ENCODE measurements around the gene SMIM32.

The SMIM32 gene

DNA sequence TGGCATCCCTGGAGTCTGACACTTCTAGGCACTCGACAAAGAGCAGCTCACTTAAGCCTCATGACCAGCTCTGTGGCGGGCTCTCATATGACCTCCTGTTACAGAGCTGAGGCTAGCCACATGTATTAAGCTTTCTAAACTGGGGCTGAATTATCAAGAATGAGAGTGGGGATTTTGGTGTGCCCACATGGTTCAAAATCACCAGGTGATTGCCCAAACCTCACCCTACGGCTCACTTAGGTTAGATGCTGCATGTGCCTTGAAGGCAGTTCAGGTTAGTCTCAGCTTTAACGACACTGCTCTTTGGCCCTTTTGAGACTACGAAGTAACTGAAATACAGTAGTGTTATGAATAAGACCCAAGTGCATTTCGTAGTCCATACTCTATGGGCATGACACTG is 39.4 kb upstream of the SMIM32 start:
- no peak for DNase-seq (ENCODE audit: low read depth)
- TF ChIP-seq, protein P1, sequence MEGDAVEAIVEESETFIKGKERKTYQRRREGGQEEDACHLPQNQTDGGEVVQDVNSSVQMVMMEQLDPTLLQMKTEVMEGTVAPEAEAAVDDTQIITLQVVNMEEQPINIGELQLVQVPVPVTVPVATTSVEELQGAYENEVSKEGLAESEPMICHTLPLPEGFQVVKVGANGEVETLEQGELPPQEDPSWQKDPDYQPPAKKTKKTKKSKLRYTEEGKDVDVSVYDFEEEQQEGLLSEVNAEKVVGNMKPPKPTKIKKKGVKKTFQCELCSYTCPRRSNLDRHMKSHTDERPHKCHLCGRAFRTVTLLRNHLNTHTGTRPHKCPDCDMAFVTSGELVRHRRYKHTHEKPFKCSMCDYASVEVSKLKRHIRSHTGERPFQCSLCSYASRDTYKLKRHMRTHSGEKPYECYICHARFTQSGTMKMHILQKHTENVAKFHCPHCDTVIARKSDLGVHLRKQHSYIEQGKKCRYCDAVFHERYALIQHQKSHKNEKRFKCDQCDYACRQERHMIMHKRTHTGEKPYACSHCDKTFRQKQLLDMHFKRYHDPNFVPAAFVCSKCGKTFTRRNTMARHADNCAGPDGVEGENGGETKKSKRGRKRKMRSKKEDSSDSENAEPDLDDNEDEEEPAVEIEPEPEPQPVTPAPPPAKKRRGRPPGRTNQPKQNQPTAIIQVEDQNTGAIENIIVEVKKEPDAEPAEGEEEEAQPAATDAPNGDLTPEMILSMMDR (IDR thresholded peaks at IDR 0.05; ENCODE audit: control insufficient read depth, extremely low read depth, insufficient read depth) = no peak

DNA sequence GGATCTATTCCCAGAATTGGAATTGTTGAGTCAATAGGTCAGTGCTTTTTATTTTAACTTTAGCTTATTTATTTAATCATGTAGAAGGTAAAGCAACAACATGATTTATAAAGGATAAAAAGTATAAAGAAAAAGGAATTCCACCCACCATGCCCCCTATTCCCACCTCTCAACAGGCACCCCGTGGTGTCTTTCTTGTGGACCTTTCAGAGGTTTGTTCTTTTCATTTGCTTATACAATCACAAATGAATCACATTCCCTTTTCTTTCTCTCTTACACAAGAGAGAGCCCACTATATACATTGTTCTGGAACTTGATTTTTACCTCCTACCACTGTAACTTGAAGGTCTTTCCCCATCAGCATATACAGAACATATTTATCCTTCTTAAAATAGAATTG is 37.2 kb upstream of the SMIM32 start:
- TF ChIP-seq, protein P1 (IDR thresholded peaks at IDR 0.05; ENCODE audit: control insufficient read depth, extremely low read depth, insufficient read depth) = no peak
- H3K4me3 ChIP-seq (ENCODE audit: low read depth, low read length) = no peak overlapping the region
- DNase-seq (ENCODE audit: low read depth) = no peak

More for the DNA sequence above, 39.4 kb upstream of the SMIM32 start:
- no peak overlapping the region for H3K4me3 ChIP-seq (ENCODE audit: low read depth, low read length)

DNA sequence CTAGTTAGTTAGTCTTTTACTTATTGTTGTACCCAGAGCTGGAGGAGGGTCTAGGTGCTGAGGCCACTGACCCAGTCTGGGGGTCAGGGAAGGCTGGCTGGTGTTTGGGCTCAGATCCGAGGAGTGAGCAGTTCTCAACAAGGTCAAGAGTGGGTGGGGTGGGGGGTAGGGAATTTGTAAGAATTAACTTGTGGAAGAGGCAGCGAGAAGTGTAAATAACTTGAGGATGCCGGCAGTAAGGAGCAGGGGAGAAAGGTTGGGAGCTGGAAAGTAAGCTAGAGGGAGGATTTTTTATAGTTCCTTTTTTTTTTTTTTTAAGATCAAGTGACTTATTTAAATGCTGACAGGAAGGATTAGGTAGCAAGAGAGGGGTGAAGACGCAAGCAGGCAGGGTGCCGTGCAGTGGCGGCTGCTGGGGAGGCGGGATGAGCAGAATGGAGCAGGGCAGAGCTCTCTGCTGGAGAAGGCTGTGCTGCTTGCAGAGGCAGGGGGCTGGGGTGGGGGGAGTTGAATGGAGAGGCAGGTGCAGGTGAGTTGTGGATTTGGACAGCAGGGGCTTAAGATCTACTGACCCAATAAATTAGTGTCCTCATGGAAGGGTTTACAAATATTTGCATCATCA is 35.3 kb upstream of the SMIM32 start:
- H3K4me3 ChIP-seq (ENCODE audit: low read depth, low read length) = no peak overlapping the region
- DNase-seq (ENCODE audit: low read depth) = no peak
- TF ChIP-seq, protein P1 (IDR thresholded peaks at IDR 0.05; ENCODE audit: control insufficient read depth, extremely low read depth, insufficient read depth) = no peak

DNA sequence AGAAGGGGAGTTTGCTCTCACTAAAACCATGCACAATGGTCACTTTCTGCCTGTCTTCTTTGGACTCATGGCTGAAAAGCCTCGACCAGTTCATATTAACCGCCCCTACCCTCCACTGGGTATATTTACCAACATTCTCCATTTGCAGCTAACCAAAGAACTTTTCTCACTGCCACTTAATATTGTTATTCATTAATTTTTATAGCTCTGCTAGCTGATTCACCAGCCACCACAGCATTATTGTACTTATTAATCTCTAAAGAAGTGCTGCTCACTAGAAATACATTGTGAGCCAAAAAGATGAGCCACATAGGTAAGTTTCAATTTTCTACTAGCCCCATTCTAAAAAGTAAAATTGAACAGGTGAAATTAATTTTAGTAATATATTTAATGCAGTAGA is 33.4 kb upstream of the SMIM32 start:
- TF ChIP-seq, protein P1 (IDR thresholded peaks at IDR 0.05; ENCODE audit: control insufficient read depth, extremely low read depth, insufficient read depth) = no peak
- no peak overlapping the region for H3K4me3 ChIP-seq (ENCODE audit: low read depth, low read length)
- DNase-seq (ENCODE audit: low read depth) = no peak

DNA sequence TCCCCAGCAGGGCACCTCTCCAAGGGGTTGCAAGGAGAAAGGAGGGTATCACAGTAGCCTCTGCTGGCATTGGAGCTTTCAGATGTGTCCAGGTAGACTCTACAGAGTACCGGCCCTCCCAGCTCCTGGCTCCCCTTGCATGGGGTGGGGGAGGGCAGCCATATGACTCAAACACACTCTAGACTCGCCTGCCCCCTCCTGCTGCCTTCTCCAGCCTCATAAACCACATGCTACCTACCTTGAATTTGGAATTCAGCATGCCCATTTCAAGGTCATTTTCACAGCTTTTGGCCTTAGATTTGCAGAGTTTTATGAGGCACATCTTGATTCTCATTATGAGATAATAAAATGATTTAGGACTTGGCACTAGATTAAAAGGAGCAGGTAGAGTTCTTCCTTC is 32.8 kb upstream of the SMIM32 start:
- TF ChIP-seq, protein P1 (IDR thresholded peaks at IDR 0.05; ENCODE audit: control insufficient read depth, extremely low read depth, insufficient read depth) = no peak
- peak; percentile 67 for DNase-seq (ENCODE audit: low read depth)
- H3K4me3 ChIP-seq (ENCODE audit: low read depth, low read length) = no peak overlapping the region

DNA sequence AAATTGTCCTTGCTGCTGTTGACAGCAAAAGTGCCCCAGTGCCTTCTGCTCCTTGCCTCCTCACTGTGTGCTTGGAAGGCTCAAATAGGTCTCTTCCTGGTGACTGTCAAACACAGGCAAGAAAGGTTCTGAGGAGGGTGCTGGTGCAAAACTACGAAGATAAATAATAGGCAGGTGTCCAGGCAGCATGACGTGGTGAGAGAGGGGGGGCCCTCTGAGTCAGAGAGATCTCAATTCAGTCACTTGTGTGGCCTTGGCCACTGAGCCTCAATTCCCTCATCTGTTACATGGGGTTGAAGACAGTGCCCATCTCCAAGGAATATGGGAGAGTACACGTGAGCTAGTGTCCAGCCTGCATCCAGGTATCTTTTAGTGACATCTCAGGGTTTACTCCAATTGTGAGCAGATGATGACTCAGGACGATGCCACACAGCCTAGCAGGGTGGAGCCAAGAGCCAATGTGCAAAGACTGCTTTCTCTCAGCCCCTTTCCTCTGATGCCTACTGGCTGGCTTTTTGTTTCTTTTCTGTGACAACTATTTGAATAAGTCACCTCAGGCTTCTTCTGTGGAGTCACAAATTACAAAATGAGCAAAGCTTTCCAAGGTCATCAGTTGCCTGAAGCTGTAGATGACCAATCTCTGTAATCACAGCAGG is 29.7 kb upstream of the SMIM32 start:
- no peak overlapping the region for H3K4me3 ChIP-seq (ENCODE audit: low read depth, low read length)
- TF ChIP-seq, protein P1 (IDR thresholded peaks at IDR 0.05; ENCODE audit: control insufficient read depth, extremely low read depth, insufficient read depth) = no peak
- DNase-seq (ENCODE audit: low read depth) = no peak

DNA sequence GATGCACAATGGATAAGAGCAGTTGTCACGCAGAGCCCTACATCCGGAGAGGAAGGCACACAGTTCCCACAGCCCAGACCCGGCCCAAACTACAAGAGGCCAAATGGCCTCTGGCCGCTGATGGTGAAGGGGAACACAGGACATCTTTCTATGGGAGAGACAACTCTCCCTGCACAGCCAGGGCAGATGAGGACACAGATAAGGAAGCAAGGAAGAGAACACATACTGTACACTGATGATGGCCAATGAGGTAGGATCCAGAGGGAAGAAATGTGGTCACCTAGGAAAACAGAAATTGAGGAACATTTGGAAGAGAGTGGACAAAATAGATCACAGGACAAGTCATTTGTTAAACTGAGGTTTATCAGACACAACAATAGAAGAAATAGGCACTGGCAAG is 28.4 kb upstream of the SMIM32 start:
- TF ChIP-seq, protein P1 (IDR thresholded peaks at IDR 0.05; ENCODE audit: control insufficient read depth, extremely low read depth, insufficient read depth) = no peak
- no peak overlapping the region for H3K4me3 ChIP-seq (ENCODE audit: low read depth, low read length)
- DNase-seq (ENCODE audit: low read depth) = no peak

All from LNCaP clone FGC (cell line).